Mesenchymal stem cell (in vitro differentiated cells and primary cell): Measurements from ENCODE around the gene ZACN.

ENCODE experiments used
- DNase-seq: peaks from one replicate; pipeline ENCODE4 v3.0.0-alpha.2; 2013
- H2AFZ ChIP-seq: one replicate; pipeline ENCODE4 v1.6.1; 2013; ENCODE audit warnings: low read depth, mild to moderate bottlenecking, control low read depth, inconsistent platforms, low read length, moderate library complexity
- H2AK5ac ChIP-seq: 2 replicates; pipeline ENCODE4 v1.6.1; 2013; ENCODE audit warnings: low read length, moderate library complexity, mild to moderate bottlenecking, inconsistent platforms; ENCODE audit not compliant: severe bottlenecking
- H2BK120ac ChIP-seq: one replicate; pipeline ENCODE4 v1.6.1; 2013; ENCODE audit warnings: low read depth, mild to moderate bottlenecking, inconsistent platforms, low read length, moderate library complexity
- H2BK12ac ChIP-seq, 2 experiments: one replicate each; pipeline ENCODE4 v1.6.1; 2013; ENCODE audit warnings: inconsistent platforms in 2 of 2, low read length in 2 of 2, mild to moderate bottlenecking in 2 of 2, moderate library complexity in 2 of 2, control low read depth in 1 of 2
- H2BK15ac ChIP-seq: one replicate; pipeline ENCODE4 v1.6.1; 2013; ENCODE audit warnings: mild to moderate bottlenecking, low read depth, inconsistent platforms; ENCODE audit not compliant: poor library complexity, severe bottlenecking
- H2BK5ac ChIP-seq: 2 replicates; pipeline ENCODE4 v1.6.1; 2013; ENCODE audit warnings: low read depth, mild to moderate bottlenecking, low read length, control low read depth, inconsistent platforms; ENCODE audit not compliant: poor library complexity, severe bottlenecking
- H3K14ac ChIP-seq, 2 experiments: one replicate each; pipeline ENCODE4 v1.6.1; 2013; ENCODE audit warnings: inconsistent platforms in 2 of 2, low read length in 2 of 2, control low read depth in 1 of 2, mild to moderate bottlenecking in 1 of 2, moderate library complexity in 1 of 2
- H3K18ac ChIP-seq, 2 experiments: one replicate each; pipeline ENCODE4 v1.6.1; 2013; ENCODE audit warnings: inconsistent platforms in 2 of 2, low read length in 2 of 2, control low read depth in 1 of 2, low read depth in 1 of 2, mild to moderate bottlenecking in 1 of 2
- H3K23ac ChIP-seq, 2 experiments: one replicate each; pipeline ENCODE4 v1.6.1; 2013; ENCODE audit warnings: inconsistent platforms in 2 of 2, low read length in 2 of 2, mild to moderate bottlenecking in 2 of 2, moderate library complexity in 2 of 2, control low read depth in 1 of 2
- H3K27ac ChIP-seq: 2 replicates; pipeline ENCODE4 v1.5.1; 2013; ENCODE audit warnings: mild to moderate bottlenecking, moderate library complexity, low read length, control low read depth, inconsistent platforms; ENCODE audit not compliant: poor library complexity, severe bottlenecking
- H3K27me3 ChIP-seq, 2 experiments: 2 replicates each; pipeline versions ENCODE4 v1.6.1 to v1.7.0; 2013; ENCODE audit warnings: low read length in 2 of 2, mild to moderate bottlenecking in 2 of 2, moderate library complexity in 2 of 2, control low read depth in 1 of 2, inconsistent platforms in 1 of 2; ENCODE audit not compliant: control insufficient read depth in 1 of 2, insufficient read depth in 1 of 2
- H3K36me3 ChIP-seq, 2 experiments: 2 replicates each; pipeline versions ENCODE4 v1.6.1 to v1.7.0; 2013; ENCODE audit warnings: low read length in 2 of 2, control low read depth in 1 of 2, inconsistent platforms in 1 of 2, low read depth in 1 of 2, mild to moderate bottlenecking in 1 of 2; ENCODE audit not compliant: insufficient read depth in 2 of 2, control insufficient read depth in 1 of 2
- H3K4ac ChIP-seq, 2 experiments: one replicate each; pipeline ENCODE4 v1.6.1; 2013; ENCODE audit warnings: inconsistent platforms in 2 of 2, low read length in 2 of 2, mild to moderate bottlenecking in 2 of 2, moderate library complexity in 2 of 2, control low read depth in 1 of 2, low read depth in 1 of 2
- H3K4me1 ChIP-seq: 2 replicates; pipeline ENCODE4 v1.6.1; 2013; ENCODE audit warnings: low read depth, low read length, control low read depth; ENCODE audit not compliant: control insufficient read depth, insufficient read depth
- H3K4me2 ChIP-seq: 2 replicates; pipeline ENCODE4 v1.6.1; 2013; ENCODE audit warnings: low read length, mild to moderate bottlenecking, inconsistent platforms; ENCODE audit not compliant: poor library complexity, severe bottlenecking
- H3K4me3 ChIP-seq, 2 experiments: 2 replicates each; pipeline versions ENCODE4 v1.5.1 to v1.7.0; 2013; ENCODE audit warnings: low read length in 2 of 2, mild to moderate bottlenecking in 2 of 2, control low read depth in 1 of 2, low read depth in 1 of 2; ENCODE audit not compliant: insufficient read depth in 1 of 2
- H3K79me1 ChIP-seq: replicated peaks from 2 replicates; pipeline ENCODE4 v1.6.1; 2013; ENCODE audit warnings: mild to moderate bottlenecking, control low read depth, low read length, inconsistent platforms; ENCODE audit not compliant: poor library complexity, severe bottlenecking
- H3K9ac ChIP-seq: 2 replicates; pipeline ENCODE4 v1.7.0; 2013; ENCODE audit warnings: mild to moderate bottlenecking, low read length, moderate library complexity
- H3K9me3 ChIP-seq: 2 replicates; pipeline ENCODE4 v1.7.0; 2013; ENCODE audit warnings: mild to moderate bottlenecking, low read length; ENCODE audit not compliant: control insufficient read depth
- H4K8ac ChIP-seq: one replicate; pipeline ENCODE4 v1.6.1; 2013; ENCODE audit warnings: inconsistent platforms, mild to moderate bottlenecking, low read length, moderate library complexity
- H4K91ac ChIP-seq: one replicate; pipeline ENCODE4 v1.6.1; 2013; ENCODE audit warnings: mild to moderate bottlenecking, low read length, inconsistent platforms
- WGBS: methylation state at CpG from one replicate; pipeline ENCODE4 v1.1.7; 2013; ENCODE audit warnings: mixed read lengths; 5-methylcytosine and 5-hydroxymethylcytosine counted together

The ZACN gene

DNA sequence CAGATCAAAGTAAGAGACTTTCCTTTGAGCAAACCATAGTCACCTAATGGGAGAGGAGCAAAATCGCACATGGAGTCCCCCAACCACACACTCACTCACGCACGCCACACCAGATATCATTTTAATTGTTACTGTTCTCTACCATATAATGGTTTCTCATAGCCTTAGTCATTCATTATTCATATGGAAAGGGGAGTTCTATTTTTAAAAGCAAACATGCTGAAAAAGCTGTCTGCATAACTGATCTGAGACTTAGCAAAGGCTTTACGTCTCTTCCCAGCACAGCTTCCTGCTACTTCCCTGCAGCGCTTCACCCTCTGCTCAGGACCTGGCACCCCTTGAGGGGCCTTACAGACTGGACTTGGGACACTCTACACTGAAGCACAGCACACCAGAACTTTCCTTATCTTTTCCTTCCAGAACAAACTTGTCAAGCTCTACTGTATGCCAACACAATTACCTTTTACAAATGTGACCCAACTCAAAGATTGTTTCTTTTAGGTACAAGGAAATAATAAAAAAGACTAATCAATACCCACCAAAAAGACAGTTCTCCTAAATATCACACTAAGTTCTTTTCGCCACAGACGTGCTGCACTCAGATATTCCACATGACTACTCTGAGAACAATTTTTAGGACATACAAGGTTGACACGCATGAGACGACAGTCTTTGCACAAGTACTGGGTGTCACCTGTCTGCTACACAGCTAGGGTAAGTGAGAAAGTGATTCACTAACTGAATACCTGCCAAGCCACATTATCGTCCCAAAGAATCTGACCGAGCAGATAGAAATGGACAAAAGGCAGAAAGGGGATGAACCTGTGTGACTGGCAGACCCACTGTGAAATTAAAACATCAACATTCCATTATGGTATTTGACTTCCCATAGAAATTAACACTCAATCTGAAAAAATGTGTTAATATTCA is 28.2 kb upstream of the ZACN start:
- peak overlapping the region; percentile 98 for H3K27ac ChIP-seq
- H3K4me2 ChIP-seq, result peak overlapping the region; percentile 24
- H3K27me3 ChIP-seq, result no peaks in the 10 kb centered on the region
- H3K79me1 ChIP-seq, result peaks cover 16% of the 10 kb centered on the region
- no peak overlapping the region for H3K4me3 ChIP-seq
- no peak overlapping the region for H2BK120ac ChIP-seq
- H2BK15ac ChIP-seq, result no peak overlapping the region
- no peak for DNase-seq
- peak overlapping the region; percentile 92 for H2BK5ac ChIP-seq
- H3K9ac ChIP-seq, result no peak overlapping the region
- H2AFZ ChIP-seq, result no peak overlapping the region
- no peak overlapping the region for H3K14ac ChIP-seq
- peaks cover 30% of the 10 kb centered on the region for H3K4me1 ChIP-seq
- H2AK5ac ChIP-seq, result peak overlapping the region; percentile 98
- no peak overlapping the region for H2BK12ac ChIP-seq
- no peak overlapping the region for H3K4ac ChIP-seq
- no peak overlapping the region for H4K91ac ChIP-seq
- H4K8ac ChIP-seq, result no peak overlapping the region
- H3K18ac ChIP-seq, result no peak overlapping the region
- H3K9me3 ChIP-seq, result peaks cover 3% of the 10 kb centered on the region
- H3K36me3 ChIP-seq, result peaks cover 47 to 88% of the 10 kb centered on the region in 2 experiments
- H3K23ac ChIP-seq, result no peak overlapping the region
- WGBS, result 98% methylated on average over 7 of the region's 11 CpGs

DNA sequence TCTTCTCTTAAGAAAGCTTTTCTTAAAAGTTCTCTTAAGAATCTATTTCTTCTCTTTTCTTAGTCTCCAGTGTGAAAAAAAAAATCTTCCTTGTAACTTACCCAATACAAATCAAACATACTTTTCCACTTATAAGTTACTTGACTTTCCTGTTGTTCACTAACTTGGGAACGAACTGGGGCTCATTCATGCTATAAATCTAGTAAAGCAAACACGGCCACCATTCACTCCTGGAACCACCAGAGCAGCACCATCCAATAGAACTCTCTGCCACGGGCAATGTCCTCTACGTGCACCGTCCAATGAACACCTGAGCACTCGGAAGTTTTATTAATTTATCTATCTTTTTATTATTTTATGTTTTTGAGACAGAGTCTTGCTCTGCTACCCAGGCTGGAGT is 27.4 kb upstream of the ZACN start:
- Histone ChIP-seq H3K18ac (no peak overlapping the region), H3K23ac (no peak overlapping the region), H3K9me3 (peaks cover 3% of the 10 kb centered on the region), H2AFZ (no peak overlapping the region), H2BK12ac (no peak overlapping the region), H3K27me3 (no peaks in the 10 kb centered on the region), H3K79me1 (peaks cover 10% of the 10 kb centered on the region), H3K9ac (no peak overlapping the region), H2BK15ac (no peak overlapping the region), H2BK5ac (peak overlapping the region; percentile 90), H3K14ac (no peak overlapping the region), H4K91ac (no peak overlapping the region), H2BK120ac (no peak overlapping the region), H3K4me3 (no peak overlapping the region), H3K27ac (peak overlapping the region; percentile 98), H4K8ac (no peak overlapping the region), H3K4me1 (peaks cover 30% of the 10 kb centered on the region), H2AK5ac (no peak overlapping the region), H3K4ac (no peak overlapping the region), H3K4me2 (no peak overlapping the region), H3K36me3 (peaks cover 43 to 88% of the 10 kb centered on the region in 2 experiments)
- WGBS, result 92% methylated on average over 2 of the region's 6 CpGs
- no peak for DNase-seq

DNA sequence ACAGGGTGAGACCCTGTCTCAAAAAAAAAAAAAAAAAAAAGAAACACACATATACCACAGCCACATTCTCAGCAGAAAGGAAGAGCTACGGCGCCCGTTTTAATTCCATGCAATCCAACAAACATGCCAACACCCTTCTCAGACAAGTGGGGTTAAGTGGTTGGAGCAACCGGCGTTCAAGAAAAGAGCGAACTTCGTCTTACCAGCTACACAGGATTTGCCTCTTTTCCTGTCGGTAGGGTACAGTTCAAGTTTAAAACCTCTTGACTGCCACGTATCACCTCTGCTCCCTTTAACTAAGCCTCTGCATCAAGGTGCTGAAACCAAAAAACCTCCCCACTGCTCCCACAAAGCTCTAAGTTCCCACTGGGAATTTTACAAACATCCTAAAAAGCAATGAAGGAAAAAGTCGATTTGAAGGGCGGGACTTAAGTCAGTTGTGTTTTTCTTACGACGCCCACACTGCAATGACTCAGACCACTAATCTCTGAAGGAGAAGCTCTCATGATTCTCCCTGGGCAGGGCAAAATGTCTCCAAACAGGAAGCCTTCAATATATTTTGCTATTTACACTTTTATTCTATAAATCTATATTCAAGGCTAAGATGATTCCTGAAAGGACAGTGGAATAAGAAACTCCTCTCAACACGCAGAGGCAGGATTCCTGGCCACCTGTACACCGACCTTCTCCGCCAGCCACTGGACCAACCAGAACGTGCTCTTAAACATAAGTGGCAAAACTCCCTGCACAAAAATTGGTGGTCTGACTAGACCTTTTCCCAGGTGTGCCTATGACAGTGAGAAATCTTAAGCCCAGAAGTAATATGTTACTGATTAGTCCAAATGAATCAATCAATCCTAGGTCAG is 25.5 kb upstream of the ZACN start:
- Histone ChIP-seq H2AK5ac (peak overlapping the region; percentile 96), H3K79me1 (peaks cover 11% of the 10 kb centered on the region), H3K9ac (no peak overlapping the region), H3K23ac (no peak overlapping the region), H3K18ac (no peak overlapping the region), H2BK120ac (no peak overlapping the region), H2BK5ac (no peak overlapping the region), H3K27me3 (no peaks in the 10 kb centered on the region), H3K4me3 (no peak overlapping the region), H3K36me3 (peaks cover 45 to 89% of the 10 kb centered on the region in 2 experiments), H2BK15ac (no peak overlapping the region), H2AFZ (no peak overlapping the region), H2BK12ac (peak overlapping the region in 1 of 2 experiments; percentile 21), H4K91ac (no peak overlapping the region), H3K4me1 (peaks cover 22% of the 10 kb centered on the region), H3K27ac (peak overlapping the region; percentile 66), H3K9me3 (peaks cover 3% of the 10 kb centered on the region), H3K4me2 (no peak overlapping the region), H4K8ac (no peak overlapping the region), H3K4ac (no peak overlapping the region), H3K14ac (no peak overlapping the region)
- peak; percentile 81 for DNase-seq
- WGBS, result 70% methylated on average over 15 of the region's 17 CpGs

DNA sequence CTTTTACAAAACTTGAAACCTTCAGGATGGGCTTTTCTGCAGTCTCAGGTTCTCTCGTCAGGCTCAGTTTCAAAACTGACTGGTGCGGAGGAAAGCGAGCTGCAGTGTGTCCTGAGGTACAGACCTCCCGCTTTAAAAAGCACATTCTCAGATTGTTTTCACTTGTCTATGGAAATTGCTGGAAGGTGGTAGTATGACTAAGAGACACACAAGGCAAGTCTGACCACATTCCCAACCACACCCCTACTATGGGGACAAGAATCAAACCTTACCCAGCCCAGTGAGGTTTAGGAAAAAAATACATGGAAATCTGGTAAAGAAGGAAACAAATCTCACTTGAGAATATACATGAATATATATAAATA is 24.9 kb upstream of the ZACN start:
- no peak overlapping the region for H3K9ac ChIP-seq
- H2AFZ ChIP-seq, result no peak overlapping the region
- peaks cover 22% of the 10 kb centered on the region for H3K4me1 ChIP-seq
- no peak overlapping the region for H4K8ac ChIP-seq
- peaks cover 3% of the 10 kb centered on the region for H3K9me3 ChIP-seq
- 100% methylated on average over 1 of the region's 4 CpGs for WGBS
- H3K4ac ChIP-seq, result no peak overlapping the region
- no peak overlapping the region for H3K18ac ChIP-seq
- peak overlapping the region; percentile 75 for H2AK5ac ChIP-seq
- no peak overlapping the region for H2BK12ac ChIP-seq
- no peaks in the 10 kb centered on the region for H3K27me3 ChIP-seq
- H3K4me3 ChIP-seq, result no peak overlapping the region
- peak; percentile 47 for DNase-seq
- H3K23ac ChIP-seq, result no peak overlapping the region
- no peak overlapping the region for H3K4me2 ChIP-seq
- H3K14ac ChIP-seq, result no peak overlapping the region
- H2BK5ac ChIP-seq, result no peak overlapping the region
- H2BK15ac ChIP-seq, result no peak overlapping the region
- peaks cover 15% of the 10 kb centered on the region for H3K79me1 ChIP-seq
- no peak overlapping the region for H4K91ac ChIP-seq
- peak overlapping the region; percentile 65 for H3K27ac ChIP-seq
- peaks cover 49 to 89% of the 10 kb centered on the region in 2 experiments for H3K36me3 ChIP-seq
- H2BK120ac ChIP-seq, result no peak overlapping the region
